Body of pancreas (tissue), 4 donors: Measurements from ENCODE around the gene SEMA5B. TPM values are rescaled to one million over a fixed set of nuclear protein-coding genes. Genes with fewer than 3 reads are reported as not detected.

Experiments
- ATAC-seq: fragments of 150-250 bp; one replicate; pipeline ENCODE4 v1.9.1; 2016
- DNase-seq, 4 donors: peaks; one replicate each; pipeline ENCODE4 v3.0.0-alpha.2; 2019
- H3K27ac ChIP-seq, 4 donors: fragments of 200-600 bp; sonication (generic); 1 replicate in 3 of 4; 2 replicates in 1 of 4; pipeline versions ENCODE4 v1.5.1 to v1.6.1; 2016 to 2019; ENCODE audit warnings: mild to moderate bottlenecking in 1 of 4, mixed read lengths in 1 of 4, moderate library complexity in 1 of 4
- H3K27me3 ChIP-seq, 2 donors: fragments of 200-600 bp; sonication (generic); one replicate each; pipeline ENCODE4 v1.6.0; 2016; ENCODE audit warnings: mild to moderate bottlenecking in 1 of 2
- H3K36me3 ChIP-seq, 2 donors: fragments of 200-600 bp; sonication (generic); replicated peaks in 1 of 2; 2 replicates each; pipeline ENCODE4 v1.5.1; 2016; ENCODE audit warnings: low read depth in 2 of 2; ENCODE audit not compliant: insufficient read depth in 1 of 2
- H3K4me1 ChIP-seq: fragments of 200-600 bp; sonication (generic); one replicate; pipeline ENCODE4 v1.6.0; 2016
- H3K4me3 ChIP-seq, 2 donors: fragments of 200-600 bp; sonication (generic); 1 replicate in 1 of 2; 2 replicates in 1 of 2; pipeline ENCODE4 v1.5.1; 2016 to 2019
- H3K9me3 ChIP-seq, 3 donors: fragments of 200-600 bp; sonication (generic); 1 replicate in 2 of 3; 2 replicates in 1 of 3; pipeline ENCODE4 v1.5.1; 2016
- POLR2A ChIP-seq, 3 donors: fragments of 450-650 bp; IDR thresholded peaks; one replicate each; pipeline ENCODE4 v1.6.1; 2016; ENCODE audit warnings: antibody characterized with exemption in 3 of 3, mild to moderate bottlenecking in 2 of 3
- WGBS, 2 donors: methylation state at CpG; one replicate each; pipeline ENCODE4 v1.1.5; 2017; 5-methylcytosine and 5-hydroxymethylcytosine counted together
- intact Hi-C: fragments of 100-400 bp; cut with DNase I; formaldehyde crosslinking; loops from one replicate; pipeline ENCODE4 v1.15.1; 2023
- total RNA-seq, 2 donors: library from RNA; depleted of rRNA; stranded (reverse); fragments of >200 nt; gene quantifications; one replicate each; pipeline ENCODE4 v1.1.0, GENCODE V29; 2016
- TF ChIP-seq, protein P1 (sequence below), 7 experiments: fragments of 450-650 bp in 4 of 7; fragments of 200-600 bp in 3 of 7; sonication (generic) in 3 of 7; IDR thresholded peaks; one replicate each; pipeline ENCODE4 v1.5.1; 2016 to 2019; ENCODE audit warnings: antibody characterized with exemption in 7 of 7

The SEMA5B gene
- total RNA-seq, 2 donors from 2014 or later: 1.0 to 15.2 TPM

DNA sequence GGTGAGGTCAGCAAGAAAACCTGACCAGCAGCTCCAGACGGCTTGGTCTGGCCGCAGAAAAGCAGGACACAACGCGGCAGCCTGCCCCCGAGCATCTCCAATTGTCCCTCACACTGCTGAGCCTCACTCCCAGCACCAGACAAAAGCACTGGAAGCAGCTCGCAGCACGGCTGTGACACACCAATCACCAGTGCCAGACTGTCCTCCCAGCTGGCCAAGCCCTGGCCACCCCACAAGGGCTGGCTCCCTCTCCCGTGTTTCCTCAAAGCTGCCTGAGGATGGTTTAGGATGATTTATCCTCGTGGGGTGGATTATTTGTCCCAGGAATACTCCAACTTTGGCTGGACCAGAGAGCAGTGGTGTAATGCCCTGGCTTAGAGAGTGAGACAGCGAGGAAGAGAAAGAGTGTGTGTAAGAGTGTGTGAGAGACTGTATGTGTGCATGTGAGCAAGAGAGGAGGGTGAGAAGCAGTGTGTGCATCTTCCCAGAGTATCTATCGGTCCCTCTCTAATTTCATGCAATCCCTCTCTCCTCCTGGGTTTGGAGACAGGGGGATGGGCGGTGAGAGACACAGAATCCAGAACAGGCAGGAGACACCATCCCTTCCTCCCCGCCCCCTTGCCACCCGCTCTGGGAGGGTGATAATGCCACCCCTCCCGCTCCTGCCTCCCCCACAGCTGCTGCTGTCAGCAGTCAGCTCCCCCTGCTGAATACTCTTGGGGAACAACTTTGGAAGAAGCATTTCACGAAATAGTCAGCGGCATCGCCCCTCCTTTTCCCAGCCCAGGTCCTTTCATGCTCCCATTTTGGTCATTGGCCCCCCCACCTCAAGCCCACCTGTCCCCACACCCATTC lies 34.2 kb downstream of the SEMA5B start:
- H3K27ac ChIP-seq: no peak overlapping the region
- no peak for TF ChIP-seq POLR2A (IDR thresholded peaks at IDR 0.05)
- TF ChIP-seq, protein P1, sequence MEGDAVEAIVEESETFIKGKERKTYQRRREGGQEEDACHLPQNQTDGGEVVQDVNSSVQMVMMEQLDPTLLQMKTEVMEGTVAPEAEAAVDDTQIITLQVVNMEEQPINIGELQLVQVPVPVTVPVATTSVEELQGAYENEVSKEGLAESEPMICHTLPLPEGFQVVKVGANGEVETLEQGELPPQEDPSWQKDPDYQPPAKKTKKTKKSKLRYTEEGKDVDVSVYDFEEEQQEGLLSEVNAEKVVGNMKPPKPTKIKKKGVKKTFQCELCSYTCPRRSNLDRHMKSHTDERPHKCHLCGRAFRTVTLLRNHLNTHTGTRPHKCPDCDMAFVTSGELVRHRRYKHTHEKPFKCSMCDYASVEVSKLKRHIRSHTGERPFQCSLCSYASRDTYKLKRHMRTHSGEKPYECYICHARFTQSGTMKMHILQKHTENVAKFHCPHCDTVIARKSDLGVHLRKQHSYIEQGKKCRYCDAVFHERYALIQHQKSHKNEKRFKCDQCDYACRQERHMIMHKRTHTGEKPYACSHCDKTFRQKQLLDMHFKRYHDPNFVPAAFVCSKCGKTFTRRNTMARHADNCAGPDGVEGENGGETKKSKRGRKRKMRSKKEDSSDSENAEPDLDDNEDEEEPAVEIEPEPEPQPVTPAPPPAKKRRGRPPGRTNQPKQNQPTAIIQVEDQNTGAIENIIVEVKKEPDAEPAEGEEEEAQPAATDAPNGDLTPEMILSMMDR (IDR thresholded peaks at IDR 0.05): no peak
- no peaks in the 10 kb centered on the region for H3K36me3 ChIP-seq
- H3K9me3 ChIP-seq: no peaks in the 10 kb centered on the region
- H3K4me3 ChIP-seq: no peak overlapping the region
- no peaks in the 10 kb centered on the region for H3K27me3 ChIP-seq
- intact Hi-C loops: no loop called here
- peaks cover 8% of the 10 kb centered on the region for H3K4me1 ChIP-seq
- DNase-seq (no peak), ATAC-seq (no peak)
- 40 to 44% methylated on average over 16 to 18 of the region's 18 CpGs for WGBS, 2 donors

DNA sequence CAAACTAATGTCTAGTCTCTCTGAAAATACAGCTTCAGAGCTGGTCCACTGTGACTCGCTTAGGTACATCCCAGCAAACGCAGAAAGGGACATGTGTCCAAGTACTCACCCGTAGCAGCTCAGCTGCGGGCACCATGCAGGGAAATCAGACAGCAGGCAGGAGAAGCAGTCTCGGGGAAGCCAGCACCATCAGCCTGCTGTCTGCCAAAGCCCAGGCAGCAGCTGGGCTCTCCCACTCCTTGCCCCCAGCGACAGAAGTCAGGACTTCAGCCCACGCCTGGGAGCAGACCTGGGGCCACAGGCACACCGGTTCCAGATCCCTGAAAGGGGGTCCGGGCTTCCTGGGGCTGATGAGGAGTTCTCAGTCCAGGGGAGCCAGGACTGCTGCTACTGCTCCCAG lies 34.9 kb downstream of the SEMA5B start:
- intact Hi-C loops: no loop called here

DNA sequence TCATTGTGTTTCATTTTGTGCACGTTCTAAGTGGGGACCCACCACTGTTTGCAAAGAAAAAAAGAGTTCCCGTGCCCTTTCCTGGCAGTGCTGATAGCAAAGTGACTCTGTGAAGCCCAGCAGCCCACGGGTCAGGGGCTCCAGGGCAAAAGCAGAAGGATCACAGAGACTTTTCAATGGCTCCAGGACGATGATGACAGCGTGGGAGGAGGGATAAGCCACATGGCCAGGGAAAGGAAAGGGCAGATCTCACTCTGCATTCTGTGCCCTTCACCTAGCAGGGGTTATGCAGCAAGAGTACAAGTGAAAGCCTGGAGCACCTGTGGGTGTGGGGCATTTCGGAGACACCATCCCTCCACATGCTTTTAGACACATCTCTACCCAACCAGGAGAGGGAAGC lies 35.4 kb downstream of the SEMA5B start:
- TF ChIP-seq, protein P1 (IDR thresholded peaks at IDR 0.05): no peak
- no peak for TF ChIP-seq POLR2A (IDR thresholded peaks at IDR 0.05)
- Histone ChIP-seq H3K4me3 (no peak overlapping the region), H3K9me3 (no peaks in the 10 kb centered on the region), H3K27ac (no peak overlapping the region), H3K4me1 (peaks cover 8% of the 10 kb centered on the region), H3K36me3 (no peaks in the 10 kb centered on the region), H3K27me3 (no peaks in the 10 kb centered on the region)
- WGBS, 2 donors: 44 to 51% methylated on average over 5 to 6 of the region's 6 CpGs
- DNase-seq (no peak), ATAC-seq (no peak)
- intact Hi-C loops: no loop called here

More for the DNA sequence above, 34.9 kb downstream of the SEMA5B start:
- no peaks in the 10 kb centered on the region for H3K27me3 ChIP-seq
- ATAC-seq (no peak), DNase-seq (no peak)
- H3K36me3 ChIP-seq: no peaks in the 10 kb centered on the region
- no peak for TF ChIP-seq POLR2A (IDR thresholded peaks at IDR 0.05)
- TF ChIP-seq, protein P1 (IDR thresholded peaks at IDR 0.05): no peak
- no peak overlapping the region for H3K27ac ChIP-seq
- H3K9me3 ChIP-seq: no peaks in the 10 kb centered on the region
- WGBS, 2 donors: 64 to 66% methylated on average over 6 to 9 of the region's 9 CpGs
- no peak overlapping the region for H3K4me3 ChIP-seq
- peaks cover 8% of the 10 kb centered on the region for H3K4me1 ChIP-seq

DNA sequence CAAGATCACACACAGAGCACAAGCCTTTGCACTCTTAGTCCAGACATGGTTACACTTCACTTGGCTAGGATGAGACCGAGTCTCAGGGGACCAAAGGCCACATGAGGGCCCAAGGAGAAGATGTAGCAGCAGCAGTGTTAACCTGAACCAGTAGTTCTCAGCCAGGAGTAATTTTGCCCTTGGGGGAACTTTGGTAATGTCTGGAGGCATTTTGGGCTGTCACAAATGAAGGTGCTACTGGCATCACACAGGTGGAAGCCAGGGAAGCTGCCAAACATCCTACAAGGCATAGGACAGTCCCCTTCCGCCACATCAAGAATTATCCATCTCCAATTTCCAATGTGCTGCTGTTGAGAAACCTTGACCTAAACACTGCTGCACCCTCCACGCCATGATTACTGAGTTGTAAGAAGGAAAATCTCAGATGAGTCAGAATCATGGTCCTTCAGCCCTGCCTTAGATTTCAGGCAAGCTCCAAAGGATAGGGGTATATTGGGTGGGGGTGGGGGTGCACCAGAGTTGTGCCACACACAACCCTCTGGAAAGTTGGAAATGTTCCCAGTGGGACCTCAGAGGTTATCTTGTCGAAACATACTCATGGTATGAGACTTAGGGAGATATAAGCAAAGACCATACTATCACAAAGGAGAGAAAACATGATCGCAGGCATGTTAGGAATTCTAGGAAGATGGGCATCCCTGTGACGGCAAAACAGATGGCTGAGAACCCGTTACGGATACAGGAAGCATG lies 36.2 kb downstream of the SEMA5B start:
- TF ChIP-seq, protein P1 (IDR thresholded peaks at IDR 0.05): no peak
- no peak for TF ChIP-seq POLR2A (IDR thresholded peaks at IDR 0.05)
- H3K36me3 ChIP-seq: no peaks in the 10 kb centered on the region
- H3K27me3 ChIP-seq: no peaks in the 10 kb centered on the region
- 68 to 71% methylated on average over 8 of the region's 8 CpGs for WGBS, 2 donors
- H3K4me1 ChIP-seq: peaks cover 5% of the 10 kb centered on the region
- ATAC-seq (no peak), DNase-seq (no peak)
- no peak overlapping the region for H3K27ac ChIP-seq
- H3K9me3 ChIP-seq: no peaks in the 10 kb centered on the region
- intact Hi-C loops: no loop called here
- no peak overlapping the region for H3K4me3 ChIP-seq
